Hepatocyte (in vitro differentiated cells): ENCODE measurements around the gene TMPRSS15.

Experiments used
- CTCF ChIP-seq: fragments of 200-600 bp; sonication (generic); IDR thresholded peaks from 2 replicates; pipeline ENCODE4 v1.5.1; 2016; ENCODE audit warnings: antibody characterized with exemption, mild to moderate bottlenecking; ENCODE audit not compliant: poor library complexity
- EZH2 ChIP-seq: fragments of 200-600 bp; sonication (generic); IDR thresholded peaks from 2 replicates; pipeline ENCODE4 v1.6.1; 2016; ENCODE audit warnings: antibody characterized with exemption, mild to moderate bottlenecking, borderline replicate concordance
- EZH2phosphoT487 ChIP-seq: fragments of 200-600 bp; sonication (generic); IDR thresholded peaks from one replicate; pipeline ENCODE4 v1.6.1; 2018; ENCODE audit warnings: antibody characterized with exemption, mild to moderate bottlenecking, low read depth, moderate library complexity; ENCODE audit not compliant: unreplicated experiment, severe bottlenecking

GRCh38 chr21:18449605-18450550, 46.3 kb upstream of the TMPRSS15 start:
- TF ChIP-seq CTCF (no peak), EZH2 (no peak), EZH2phosphoT487 (no peak)
